Skeletal muscle satellite cell (primary cell): ENCODE results near the gene MRM3.
A peak's percentile ranks its signal among the peaks of the same experiment; 100 is the strongest.
"Not testable (repeated sequence)": the region's sequence is repeated elsewhere in the genome, so short reads cannot be mapped to it uniquely, and the experiment has no call there.

Source experiments
- H3K27me3 ChIP-seq: 2 replicates; pipeline ENCODE4 v1.7.0; 2013; ENCODE audit warnings: low read length; ENCODE audit not compliant: control insufficient read depth, insufficient read depth
- H3K36me3 ChIP-seq: 2 replicates; pipeline ENCODE4 v1.7.0; 2013; ENCODE audit warnings: mild to moderate bottlenecking, control low read depth, low read length; ENCODE audit not compliant: insufficient read depth
- H3K4me1 ChIP-seq: 2 replicates; pipeline ENCODE4 v1.7.0; 2013; ENCODE audit warnings: low read length; ENCODE audit not compliant: control insufficient read depth, insufficient read depth
- H3K4me2 ChIP-seq: 2 replicates; pipeline ENCODE4 v1.7.0; 2013; ENCODE audit warnings: mild to moderate bottlenecking, low read length
- H3K4me3 ChIP-seq: 2 replicates; pipeline ENCODE4 v1.7.0; 2013; ENCODE audit warnings: low read length
- H3K9ac ChIP-seq: 2 replicates; pipeline ENCODE4 v1.7.0; 2013; ENCODE audit warnings: mild to moderate bottlenecking, low read depth, low read length, moderate library complexity
- H3K9me3 ChIP-seq: replicated peaks from 2 replicates; pipeline ENCODE4 v1.7.0; 2013; ENCODE audit warnings: mild to moderate bottlenecking, control low read depth, low read length

The MRM3 gene

DNA sequence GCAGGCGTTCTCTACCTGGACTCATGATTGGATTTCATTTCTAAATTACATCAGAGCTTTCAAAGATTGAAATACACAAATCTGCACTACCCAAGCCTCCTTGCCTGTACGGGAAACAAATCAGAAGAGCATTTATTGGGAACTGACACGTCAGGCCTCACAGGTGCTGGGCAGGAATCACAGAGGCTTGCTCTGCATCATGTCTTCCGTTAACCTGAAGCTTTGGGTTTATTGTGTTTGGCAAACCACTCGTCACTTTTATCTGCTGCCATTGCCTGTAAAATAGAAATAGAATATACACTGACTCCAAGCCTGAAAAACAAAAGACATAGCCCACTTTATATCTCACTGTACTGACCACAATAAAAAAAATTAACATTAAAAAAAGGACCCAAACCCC lies 22.2 kb upstream of the MRM3 start:
- no peaks in the 10 kb centered on the region for H3K4me1 ChIP-seq
- H3K27me3 ChIP-seq, result no peaks in the 10 kb centered on the region
- H3K9me3 ChIP-seq, result no peaks in the 10 kb centered on the region
- no peak overlapping the region for H3K4me3 ChIP-seq
- H3K4me2 ChIP-seq, result no peak overlapping the region
- H3K36me3 ChIP-seq, result peaks cover 54% of the 10 kb centered on the region
- no peak overlapping the region for H3K9ac ChIP-seq

DNA sequence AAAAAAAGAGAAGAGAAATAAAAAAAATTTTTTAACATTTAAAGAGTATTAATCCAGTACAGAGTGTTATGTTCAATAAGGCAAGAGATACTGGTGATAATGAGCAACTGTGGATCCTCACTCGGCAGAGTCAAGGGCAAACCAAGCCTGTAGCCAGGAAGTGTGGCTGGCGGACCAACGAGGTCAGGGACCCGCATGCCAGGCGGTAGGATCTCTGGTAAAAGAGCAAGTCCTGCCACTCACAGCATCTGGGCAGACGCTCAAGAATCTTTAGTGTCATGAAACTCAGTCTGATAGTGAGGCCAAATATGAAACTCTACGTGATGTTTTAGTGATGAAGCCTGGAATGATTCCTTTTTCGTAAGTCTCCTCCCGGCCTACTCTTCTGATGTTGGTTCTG lies 21.8 kb upstream of the MRM3 start:
- Histone ChIP-seq H3K4me2 (no peak overlapping the region), H3K27me3 (no peaks in the 10 kb centered on the region), H3K9ac (no peak overlapping the region), H3K36me3 (peaks cover 58% of the 10 kb centered on the region), H3K4me3 (no peak overlapping the region), H3K4me1 (no peaks in the 10 kb centered on the region), H3K9me3 (no peaks in the 10 kb centered on the region)

- Histone ChIP-seq H3K36me3 (peaks cover 57% of the 10 kb centered on the region), H3K27me3 (no peaks in the 10 kb centered on the region), H3K4me2 (no peak overlapping the region), H3K9ac (no peak overlapping the region), H3K4me3 (no peak overlapping the region), H3K4me1 (no peaks in the 10 kb centered on the region), H3K9me3 (no peaks in the 10 kb centered on the region)
Observed at GRCh38 chr17:767076-767475, 15.1 kb upstream of the MRM3 start.

- Histone ChIP-seq H3K36me3 (peaks cover 72% of the 10 kb centered on the region), H3K27me3 (no peaks in the 10 kb centered on the region), H3K9ac (no peak overlapping the region), H3K4me1 (no peaks in the 10 kb centered on the region), H3K9me3 (no peaks in the 10 kb centered on the region), H3K4me3 (no peak overlapping the region), H3K4me2 (no peak overlapping the region)
Observed at GRCh38 chr17:773016-773415, 9.1 kb upstream of the MRM3 start.

- Histone ChIP-seq H3K27me3 (no peaks in the 10 kb centered on the region), H3K9me3 (no peaks in the 10 kb centered on the region), H3K4me3 (no peak overlapping the region), H3K4me1 (no peaks in the 10 kb centered on the region), H3K36me3 (peaks cover 78% of the 10 kb centered on the region), H3K9ac (no peak overlapping the region), H3K4me2 (no peak overlapping the region)
Observed at GRCh38 chr17:773467-774312, 8.5 kb upstream of the MRM3 start.

DNA sequence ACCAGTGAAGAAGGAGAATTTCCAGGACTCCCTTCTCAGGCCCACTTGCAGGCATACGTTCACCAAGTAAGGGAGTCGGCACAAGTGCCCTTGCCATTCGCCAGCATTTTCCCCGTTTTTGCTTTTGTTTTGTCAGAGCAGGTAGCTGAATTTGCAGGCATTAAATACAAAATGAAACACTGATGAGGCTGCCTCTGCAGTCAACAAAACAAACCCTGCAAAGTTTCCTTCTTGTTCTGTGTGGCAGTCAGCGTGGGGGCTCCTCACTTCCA lies 7.9 kb upstream of the MRM3 start:
- H3K9me3 ChIP-seq, result no peaks in the 10 kb centered on the region
- no peak overlapping the region for H3K4me2 ChIP-seq
- H3K9ac ChIP-seq, result no peak overlapping the region
- no peaks in the 10 kb centered on the region for H3K4me1 ChIP-seq
- no peaks in the 10 kb centered on the region for H3K27me3 ChIP-seq
- H3K36me3 ChIP-seq, result peaks cover 77% of the 10 kb centered on the region
- H3K4me3 ChIP-seq, result no peak overlapping the region

DNA sequence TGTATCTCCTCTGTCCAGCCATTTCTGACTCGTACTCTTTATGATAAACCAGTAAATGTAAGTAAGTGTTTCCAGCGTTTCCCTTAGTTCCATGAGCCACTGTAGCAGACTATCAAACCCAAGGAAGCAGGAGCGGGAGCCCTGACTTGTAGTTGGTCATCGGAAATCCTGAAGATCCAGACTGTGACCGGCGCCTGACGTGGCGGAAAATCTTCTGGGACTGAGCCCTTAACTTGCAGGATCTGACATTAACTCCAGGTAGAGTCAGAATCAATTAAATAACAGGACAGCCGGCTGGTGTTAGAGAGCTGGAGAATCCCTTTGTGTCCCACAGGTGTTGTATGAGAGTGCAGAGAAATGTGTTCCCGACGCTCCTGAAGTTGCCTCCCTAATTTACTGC lies 4.1 kb upstream of the MRM3 start:
- Histone ChIP-seq H3K4me1 (peaks cover 7% of the 10 kb centered on the region), H3K27me3 (no peaks in the 10 kb centered on the region), H3K4me3 (no peak overlapping the region), H3K9ac (no peak overlapping the region), H3K36me3 (peaks cover 52% of the 10 kb centered on the region), H3K9me3 (no peaks in the 10 kb centered on the region), H3K4me2 (no peak overlapping the region)

DNA sequence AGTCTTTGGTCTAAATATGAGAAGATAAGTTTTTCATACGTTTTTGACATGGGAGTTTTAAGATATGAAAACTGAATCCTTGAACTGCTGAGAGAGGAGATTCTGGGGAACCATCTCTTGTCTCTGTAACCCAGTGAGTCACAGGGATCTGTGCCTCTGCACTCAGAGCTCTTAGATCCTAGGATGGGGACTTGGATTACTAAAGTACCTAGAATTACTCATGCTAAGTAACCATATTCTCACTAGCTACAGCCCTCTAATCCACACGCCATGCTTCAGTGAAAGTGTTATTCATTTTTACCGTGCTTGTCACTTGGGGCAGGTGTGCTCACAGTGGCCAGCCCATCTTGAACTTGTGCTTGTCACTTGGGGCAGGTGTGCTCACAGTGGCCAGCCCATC lies 2.0 kb downstream of the MRM3 start:
- no peak overlapping the region for H3K9ac ChIP-seq
- H3K27me3 ChIP-seq, result no peaks in the 10 kb centered on the region
- peaks cover 13% of the 10 kb centered on the region for H3K4me1 ChIP-seq
- H3K36me3 ChIP-seq, result peaks cover 17% of the 10 kb centered on the region
- H3K4me3 ChIP-seq, result no peak overlapping the region
- H3K9me3 ChIP-seq, result no peaks in the 10 kb centered on the region
- H3K4me2 ChIP-seq, result peak overlapping the region; percentile 89

- H3K9me3 ChIP-seq, H3K9ac ChIP-seq, H3K4me2 ChIP-seq, H3K4me3 ChIP-seq, H3K27me3 ChIP-seq: not testable (repeated sequence)
- H3K4me1 ChIP-seq, result peaks cover 12% of the 10 kb centered on the region
- peaks cover 29% of the 10 kb centered on the region for H3K36me3 ChIP-seq
Observed at GRCh38 chr17:785901-786300, 3.7 kb downstream of the MRM3 start.

DNA sequence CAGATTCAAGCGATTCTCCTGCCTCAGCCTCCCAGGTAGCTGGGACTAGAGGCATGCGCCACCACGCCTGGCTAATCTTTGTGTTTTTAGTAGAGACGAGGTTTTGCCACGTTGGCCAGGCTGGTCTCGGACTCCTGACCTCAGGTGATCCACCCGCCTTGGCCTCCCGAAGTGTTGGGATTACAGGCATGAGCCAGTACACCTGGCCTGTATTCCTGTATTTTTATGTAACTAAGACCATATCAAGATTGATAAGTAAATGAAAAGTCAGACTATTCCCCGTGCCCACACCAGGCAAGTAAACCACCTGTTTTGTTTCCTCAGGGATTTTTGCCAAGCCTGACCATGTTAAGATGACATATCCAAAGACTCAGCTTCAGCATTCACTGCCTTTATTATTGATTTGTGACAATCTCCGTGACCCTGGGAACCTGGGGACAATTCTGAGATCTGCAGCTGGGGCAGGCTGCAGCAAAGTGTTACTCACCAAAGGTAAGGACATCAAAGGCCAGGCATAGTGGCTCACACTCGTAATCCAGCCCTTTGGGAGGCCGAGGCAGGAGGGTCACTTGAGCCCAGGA lies 5.6 kb downstream of the MRM3 start:
- H3K9ac ChIP-seq, result no peak overlapping the region
- peaks cover 47% of the 10 kb centered on the region for H3K36me3 ChIP-seq
- H3K4me3 ChIP-seq, result no peak overlapping the region

DNA sequence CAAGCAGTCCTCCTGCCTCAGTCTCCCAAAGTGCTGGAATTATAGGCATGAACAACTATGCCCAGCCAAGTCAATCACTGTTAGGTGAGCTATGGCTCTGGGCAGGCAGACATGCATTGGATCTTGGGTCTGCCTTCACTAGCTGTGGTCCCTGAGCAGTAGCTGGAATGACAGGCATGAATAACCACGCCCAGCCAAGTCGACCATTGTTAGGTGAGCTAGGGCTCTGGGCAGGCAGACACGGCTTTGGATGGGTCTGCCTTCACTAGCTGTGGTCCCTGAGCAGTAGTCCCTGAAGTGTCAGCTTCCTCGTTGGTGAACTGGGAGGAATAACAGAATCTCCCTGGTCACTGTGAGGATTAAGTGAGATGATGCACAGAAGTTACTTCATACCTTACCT lies 6.4 kb downstream of the MRM3 start:
- no peaks in the 10 kb centered on the region for H3K9me3 ChIP-seq
- no peaks in the 10 kb centered on the region for H3K27me3 ChIP-seq
- H3K9ac ChIP-seq, result no peak overlapping the region
- H3K4me1 ChIP-seq, result peaks cover under 1% of the 10 kb centered on the region
- H3K4me2 ChIP-seq, result no peak overlapping the region
- H3K36me3 ChIP-seq, result peaks cover 48% of the 10 kb centered on the region
- H3K4me3 ChIP-seq, result no peak overlapping the region

More for the DNA sequence above, 5.6 kb downstream of the MRM3 start:
- H3K27me3 ChIP-seq, result no peaks in the 10 kb centered on the region
- H3K9me3 ChIP-seq, result no peaks in the 10 kb centered on the region
- H3K4me2 ChIP-seq, result no peak overlapping the region
- H3K4me1 ChIP-seq, result peaks cover 7% of the 10 kb centered on the region

GRCh38 chr17:789160-789840 lies 7.1 kb downstream of the MRM3 start:
- Histone ChIP-seq H3K9me3 (no peaks in the 10 kb centered on the region), H3K36me3 (peaks cover 48% of the 10 kb centered on the region), H3K27me3 (no peaks in the 10 kb centered on the region), H3K4me1 (no peaks in the 10 kb centered on the region), H3K9ac (no peak overlapping the region), H3K4me2 (no peak overlapping the region), H3K4me3 (no peak overlapping the region)
